Thyroid gland (tissue), 4 donors: ENCODE results near the gene EIF4B. TPM values are rescaled to one million over a fixed set of nuclear protein-coding genes. Genes with fewer than 3 reads are reported as not detected.

Source experiments
- DNase-seq, 2 donors: peaks; one replicate each; pipeline ENCODE4 v3.0.0-alpha.2; 2019
- H3K27ac ChIP-seq, 3 donors: fragments of 200-600 bp; sonication (generic); 1 replicate in 2 of 3; 2 replicates in 1 of 3; pipeline ENCODE4 v1.5.1; 2016 to 2019; ENCODE audit warnings: mild to moderate bottlenecking in 1 of 3, moderate library complexity in 1 of 3
- H3K27me3 ChIP-seq: fragments of 200-600 bp; sonication (generic); one replicate; pipeline ENCODE4 v1.5.1; 2019
- H3K36me3 ChIP-seq, 2 donors: fragments of 200-600 bp; sonication (generic); one replicate each; pipeline ENCODE4 v1.5.1; 2016 to 2019
- H3K4me1 ChIP-seq, 2 donors: fragments of 200-600 bp; sonication (generic); one replicate each; pipeline ENCODE4 v1.5.1; 2017 to 2019
- H3K4me3 ChIP-seq, 3 donors: fragments of 200-600 bp; sonication (generic); replicated peaks in 1 of 3; 1 replicate in 2 of 3; 2 replicates in 1 of 3; pipeline ENCODE4 v1.5.1; 2016; ENCODE audit warnings: mild to moderate bottlenecking in 1 of 3
- H3K9me3 ChIP-seq: fragments of 200-600 bp; sonication (generic); one replicate; pipeline ENCODE4 v1.5.1; 2017
- CTCF ChIP-seq, 6 experiments: fragments of 200-600 bp in 3 of 6; fragments of 450-650 bp in 3 of 6; sonication (generic) in 3 of 6; IDR thresholded peaks; one replicate each; pipeline ENCODE4 v1.5.1; 2016 to 2019; ENCODE audit warnings: antibody characterized with exemption in 6 of 6, mild to moderate bottlenecking in 2 of 6, inconsistent platforms in 1 of 6, moderate library complexity in 1 of 6
- POLR2A ChIP-seq, 2 donors: fragments of 450-650 bp; IDR thresholded peaks; one replicate each; pipeline ENCODE4 v1.6.1; 2017; ENCODE audit warnings: antibody characterized with exemption in 2 of 2, mild to moderate bottlenecking in 2 of 2, moderate library complexity in 1 of 2
- WGBS, 2 donors: methylation state at CpG; one replicate each; pipeline ENCODE4 v1.1.5; 2017; 5-methylcytosine and 5-hydroxymethylcytosine counted together
- intact Hi-C: fragments of 100-400 bp; cut with DNase I; formaldehyde crosslinking; loops from one replicate; pipeline ENCODE4 v1.15.1; 2023
- total RNA-seq, 4 donors: library from RNA; depleted of rRNA; stranded (reverse); fragments of >200 nt; gene quantifications; one replicate each; pipeline ENCODE4 v1.2.3, GENCODE V29; 2016

EIF4B gene
- total RNA-seq, 4 donors from 2014 or later: 428 to 704 (median 567) TPM

GRCh38 chr12:53051058-53051880, 45.0 kb downstream of the EIF4B start:
- H3K9me3 ChIP-seq: no peaks in the 10 kb centered on the region
- 21 to 26% methylated on average over 6 to 10 of the region's 11 CpGs for WGBS, 2 donors
- peaks cover 3 to 6% of the 10 kb centered on the region in 2 donors for H3K36me3 ChIP-seq
- H3K27ac ChIP-seq: peak overlapping the region; percentile 98 to 100 (median 99)
- peak overlapping the region in 2 of 3 donors; percentile 14 to 57 for H3K4me3 ChIP-seq
- intact Hi-C loops: no loop called here
- H3K27me3 ChIP-seq: no peaks in the 10 kb centered on the region
- peaks cover 71 to 77% of the 10 kb centered on the region in 2 donors for H3K4me1 ChIP-seq
- peak; percentile 77 to 85 for DNase-seq
- peak in 1 of 2 donors; percentile 45 for TF ChIP-seq POLR2A (IDR thresholded peaks at IDR 0.05)
- TF ChIP-seq CTCF (IDR thresholded peaks at IDR 0.05): peak in 3 of 6 experiments; percentile 25 to 37 (median 33)

DNA sequence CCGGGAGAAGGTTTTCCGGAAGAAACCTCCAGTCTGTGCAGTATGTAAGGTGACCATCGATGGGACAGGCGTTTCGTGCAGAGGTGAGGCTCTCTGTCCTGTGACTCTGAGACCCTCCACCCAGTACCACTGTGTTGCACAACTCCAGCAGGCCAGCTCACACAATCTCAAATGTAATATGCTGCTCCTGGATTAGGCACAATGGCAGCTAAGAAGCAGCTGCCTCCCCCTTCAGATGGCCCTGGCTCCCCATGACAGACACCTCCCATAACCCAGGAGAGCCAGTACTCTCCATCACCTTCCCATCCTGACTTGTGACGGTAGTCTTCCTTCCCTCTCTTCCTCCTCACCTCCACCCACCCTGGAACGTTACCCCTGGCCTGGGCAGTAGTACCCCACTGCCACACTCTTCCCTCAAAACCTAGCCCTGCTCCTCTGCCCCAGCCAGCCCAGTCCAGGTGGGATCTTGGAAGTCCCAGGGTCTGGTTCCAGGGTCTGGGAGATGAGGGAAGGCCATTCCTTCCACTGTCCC, 45.7 kb downstream of the EIF4B start:
- no peaks in the 10 kb centered on the region for H3K27me3 ChIP-seq
- peaks cover 70 to 74% of the 10 kb centered on the region in 2 donors for H3K4me1 ChIP-seq
- no peak for TF ChIP-seq POLR2A (IDR thresholded peaks at IDR 0.05)
- no peak for TF ChIP-seq CTCF (IDR thresholded peaks at IDR 0.05)
- H3K4me3 ChIP-seq: peak overlapping the region in 1 of 3 donors; percentile 57
- DNase-seq: no peak
- H3K36me3 ChIP-seq: peaks cover 7 to 9% of the 10 kb centered on the region in 2 donors
- intact Hi-C loops: no loop called here
- 39 to 69% methylated on average over 5 to 7 of the region's 7 CpGs for WGBS, 2 donors
- H3K27ac ChIP-seq: peak overlapping the region; percentile 98 to 100 (median 99)
- no peaks in the 10 kb centered on the region for H3K9me3 ChIP-seq

DNA sequence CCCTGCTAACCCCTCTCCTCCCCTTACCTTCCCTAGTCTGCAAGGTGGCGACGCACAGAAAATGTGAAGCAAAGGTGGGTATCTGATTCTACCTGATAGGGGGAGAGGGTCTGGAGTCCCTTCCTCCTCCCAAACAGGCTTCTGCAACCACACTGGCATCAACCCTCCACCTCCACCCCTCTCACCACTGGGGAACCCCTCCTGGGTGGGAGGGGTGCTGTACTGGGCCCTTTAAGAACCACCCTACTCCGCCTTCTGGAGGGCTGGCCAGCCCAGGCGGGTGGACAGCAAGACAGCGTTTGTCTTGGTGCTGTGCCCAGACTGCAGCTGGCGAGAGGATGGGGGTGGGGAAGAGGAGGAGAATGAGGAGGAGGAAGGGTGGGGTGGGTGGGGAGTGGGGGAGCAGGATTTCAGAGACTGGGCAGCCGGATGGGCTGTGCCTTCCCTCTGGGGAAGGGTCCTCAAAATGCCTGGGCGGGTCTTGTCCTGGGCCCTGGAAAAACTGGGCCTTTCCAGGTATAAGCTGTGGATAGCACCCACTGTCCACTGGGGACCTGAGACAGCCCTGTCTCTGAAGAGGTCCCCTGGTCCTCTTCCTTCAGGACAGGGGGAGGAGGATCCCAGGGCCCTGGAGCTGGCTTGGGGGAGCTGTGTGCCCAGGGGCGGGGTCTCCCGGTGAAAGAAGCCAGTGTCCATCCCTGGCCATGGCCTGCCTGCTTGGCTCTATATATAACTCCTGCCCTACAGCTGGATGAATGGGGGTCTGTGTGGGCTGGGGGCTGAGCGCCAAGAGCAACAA, 46.4 kb downstream of the EIF4B start:
- Histone ChIP-seq H3K4me1 (peaks cover 69 to 74% of the 10 kb centered on the region in 2 donors), H3K4me3 (peak overlapping the region in 1 of 3 donors; percentile 57), H3K27ac (peak overlapping the region; percentile 98 to 100 (median 99)), H3K36me3 (peaks cover 10 to 15% of the 10 kb centered on the region in 2 donors), H3K27me3 (no peaks in the 10 kb centered on the region), H3K9me3 (no peaks in the 10 kb centered on the region)
- WGBS, 2 donors: 31 to 36% methylated on average over 7 to 9 of the region's 11 CpGs
- peak; percentile 94 to 95 for DNase-seq
- TF ChIP-seq POLR2A (IDR thresholded peaks at IDR 0.05) (peak in 1 of 2 donors; percentile 20), CTCF (IDR thresholded peaks at IDR 0.05) (no peak)
- intact Hi-C loops: no loop called here

- intact Hi-C loops: no loop called here
- 28 to 35% methylated on average over 9 to 11 of the region's 16 CpGs for WGBS, 2 donors
- Histone ChIP-seq H3K27ac (peak overlapping the region; percentile 87 to 100 (median 98)), H3K27me3 (no peaks in the 10 kb centered on the region), H3K4me3 (peak overlapping the region in 1 of 3 donors; percentile 57), H3K36me3 (peaks cover 16 to 21% of the 10 kb centered on the region in 2 donors), H3K4me1 (peaks cover 61 to 68% of the 10 kb centered on the region in 2 donors), H3K9me3 (no peaks in the 10 kb centered on the region)
- peak; percentile 82 to 89 for DNase-seq
- TF ChIP-seq POLR2A (IDR thresholded peaks at IDR 0.05): no peak
- peak; percentile 42 to 88 (median 72) for TF ChIP-seq CTCF (IDR thresholded peaks at IDR 0.05)
Measured at GRCh38 chr12:53053218-53054111, 47.2 kb downstream of the EIF4B start.
